Measurements from ENCODE around the gene SPC24. TPM values are rescaled to one million over a fixed set of nuclear protein-coding genes. Genes with fewer than 3 reads are reported as not detected.

Gene SPC24
- total RNA-seq, 2 donors from 2014 or later: 35.4 to 50.0 TPM

GRCh38 chr19:11200931-11201330, 45.3 kb upstream of the SPC24 start:
- Histone ChIP-seq H3K36me3 (ENCODE audit: control insufficient read depth, insufficient read depth, low read length) (no peaks in the 10 kb centered on the region), H3K4me1 (ENCODE audit: control insufficient read depth, insufficient read depth, low read length) (no peaks in the 10 kb centered on the region), H3K4me3 (ENCODE audit: low read length) (no peak overlapping the region), H3K9me3 (ENCODE audit: control insufficient read depth, low read length) (no peaks in the 10 kb centered on the region), H3K9ac (ENCODE audit: extremely low read depth, low read length, poor library complexity, severe bottlenecking) (no peak overlapping the region), H3K27ac (ENCODE audit: low read depth, low read length) (no peak overlapping the region), H3K27me3 (ENCODE audit: control insufficient read depth, insufficient read depth, low read length, poor library complexity, severe bottlenecking) (no peaks in the 10 kb centered on the region)
- Mint-ChIP-seq H3K36me3 (ENCODE audit: low read depth) (peaks cover 5% of the 10 kb centered on the region), H3K9me3 (no peaks in the 10 kb centered on the region), H3K27ac (no peak overlapping the region), H3K27me3 (ENCODE audit: insufficient read depth) (no peaks in the 10 kb centered on the region), H3K4me1 (peaks cover 4% of the 10 kb centered on the region), H3K4me3 (no peak overlapping the region)
- 83 to 96% methylated on average over 2 to 9 of the region's 9 CpGs for WGBS, 2 experiments (ENCODE audit: insufficient coverage in 1 of 2, insufficient read length in 1 of 2)
- no peak for DNase-seq
- TF ChIP-seq, protein P1, sequence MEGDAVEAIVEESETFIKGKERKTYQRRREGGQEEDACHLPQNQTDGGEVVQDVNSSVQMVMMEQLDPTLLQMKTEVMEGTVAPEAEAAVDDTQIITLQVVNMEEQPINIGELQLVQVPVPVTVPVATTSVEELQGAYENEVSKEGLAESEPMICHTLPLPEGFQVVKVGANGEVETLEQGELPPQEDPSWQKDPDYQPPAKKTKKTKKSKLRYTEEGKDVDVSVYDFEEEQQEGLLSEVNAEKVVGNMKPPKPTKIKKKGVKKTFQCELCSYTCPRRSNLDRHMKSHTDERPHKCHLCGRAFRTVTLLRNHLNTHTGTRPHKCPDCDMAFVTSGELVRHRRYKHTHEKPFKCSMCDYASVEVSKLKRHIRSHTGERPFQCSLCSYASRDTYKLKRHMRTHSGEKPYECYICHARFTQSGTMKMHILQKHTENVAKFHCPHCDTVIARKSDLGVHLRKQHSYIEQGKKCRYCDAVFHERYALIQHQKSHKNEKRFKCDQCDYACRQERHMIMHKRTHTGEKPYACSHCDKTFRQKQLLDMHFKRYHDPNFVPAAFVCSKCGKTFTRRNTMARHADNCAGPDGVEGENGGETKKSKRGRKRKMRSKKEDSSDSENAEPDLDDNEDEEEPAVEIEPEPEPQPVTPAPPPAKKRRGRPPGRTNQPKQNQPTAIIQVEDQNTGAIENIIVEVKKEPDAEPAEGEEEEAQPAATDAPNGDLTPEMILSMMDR (conservative IDR thresholded peaks at IDR 0.05): no peak

GRCh38 chr19:11200015-11200574, 44.5 kb upstream of the SPC24 start:
- TF ChIP-seq, protein P1 (conservative IDR thresholded peaks at IDR 0.05): no peak
- Histone ChIP-seq H3K9me3 (ENCODE audit: control insufficient read depth, low read length) (no peaks in the 10 kb centered on the region), H3K4me3 (ENCODE audit: low read length) (no peak overlapping the region), H3K9ac (ENCODE audit: extremely low read depth, low read length, poor library complexity, severe bottlenecking) (no peak overlapping the region), H3K27ac (ENCODE audit: low read depth, low read length) (no peak overlapping the region), H3K27me3 (ENCODE audit: control insufficient read depth, insufficient read depth, low read length, poor library complexity, severe bottlenecking) (no peaks in the 10 kb centered on the region), H3K4me1 (ENCODE audit: control insufficient read depth, insufficient read depth, low read length) (no peaks in the 10 kb centered on the region), H3K36me3 (ENCODE audit: control insufficient read depth, insufficient read depth, low read length) (no peaks in the 10 kb centered on the region)
- Mint-ChIP-seq H3K9me3 (no peaks in the 10 kb centered on the region), H3K27ac (peak overlapping the region; percentile 18), H3K36me3 (ENCODE audit: low read depth) (peaks cover 7% of the 10 kb centered on the region), H3K4me1 (peaks cover 7% of the 10 kb centered on the region), H3K4me3 (no peak overlapping the region), H3K27me3 (ENCODE audit: insufficient read depth) (no peaks in the 10 kb centered on the region)
- DNase-seq: peak; percentile 47
- WGBS, 2 experiments (ENCODE audit: insufficient coverage in 1 of 2, insufficient read length in 1 of 2): 91 to 95% methylated on average over 14 of the region's 15 CpGs

- no peaks in the 10 kb centered on the region for H3K4me1 ChIP-seq (ENCODE audit: control insufficient read depth, insufficient read depth, low read length)
- Mint-ChIP-seq H3K4me1 (peaks cover 7% of the 10 kb centered on the region), H3K36me3 (ENCODE audit: low read depth) (peaks cover 7% of the 10 kb centered on the region), H3K27ac (no peak overlapping the region), H3K4me3 (no peak overlapping the region), H3K27me3 (ENCODE audit: insufficient read depth) (no peaks in the 10 kb centered on the region), H3K9me3 (no peaks in the 10 kb centered on the region)
- H3K27me3 ChIP-seq (ENCODE audit: control insufficient read depth, insufficient read depth, low read length, poor library complexity, severe bottlenecking): no peaks in the 10 kb centered on the region
- no peak for DNase-seq
- no peaks in the 10 kb centered on the region for H3K9me3 ChIP-seq (ENCODE audit: control insufficient read depth, low read length)
- H3K9ac ChIP-seq (ENCODE audit: extremely low read depth, low read length, poor library complexity, severe bottlenecking): no peak overlapping the region
- no peaks in the 10 kb centered on the region for H3K36me3 ChIP-seq (ENCODE audit: control insufficient read depth, insufficient read depth, low read length)
- H3K27ac ChIP-seq (ENCODE audit: low read depth, low read length): no peak overlapping the region
- TF ChIP-seq, protein P1 (conservative IDR thresholded peaks at IDR 0.05): no peak
- WGBS, 2 experiments (ENCODE audit: insufficient coverage in 1 of 2, insufficient read length in 1 of 2): 74 to 75% methylated on average over 4 to 5 of the region's 5 CpGs
- no peak overlapping the region for H3K4me3 ChIP-seq (ENCODE audit: low read length)
These were observed 43.9 kb upstream of the SPC24 start for GRCh38 chr19:11199517-11199916.
